Medulla oblongata (tissue), 1 donor: Measurements from ENCODE around the gene TRIM7.
"Not testable (repeated sequence)": the region's sequence is repeated elsewhere in the genome, so short reads cannot be mapped to it uniquely, and the experiment has no call there.

Source experiments
- DNase-seq: peaks from one replicate; pipeline ENCODE4 v3.0.0-alpha.2; 2015; ENCODE audit errors: extremely low spot score

The TRIM7 gene

DNA sequence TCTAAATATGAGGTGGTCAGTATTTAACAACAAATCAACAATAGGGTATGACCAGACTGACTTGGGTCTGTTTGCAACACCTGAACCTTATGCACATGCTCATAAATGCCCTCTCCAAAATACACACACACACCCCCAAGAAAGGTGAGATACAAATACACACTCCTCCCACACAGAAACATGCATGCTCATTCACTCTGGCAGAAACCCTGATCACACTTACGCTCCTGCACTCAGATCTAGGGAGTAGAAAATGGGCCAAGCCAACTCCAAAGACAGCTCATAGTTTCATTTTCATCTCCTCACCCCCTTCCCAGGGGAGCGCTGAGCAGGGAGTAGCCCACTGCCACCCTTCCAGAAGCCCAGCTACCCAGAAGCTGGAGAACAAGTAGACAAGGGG, 11.3 kb downstream of the TRIM7 start:
- no peak for DNase-seq

DNA sequence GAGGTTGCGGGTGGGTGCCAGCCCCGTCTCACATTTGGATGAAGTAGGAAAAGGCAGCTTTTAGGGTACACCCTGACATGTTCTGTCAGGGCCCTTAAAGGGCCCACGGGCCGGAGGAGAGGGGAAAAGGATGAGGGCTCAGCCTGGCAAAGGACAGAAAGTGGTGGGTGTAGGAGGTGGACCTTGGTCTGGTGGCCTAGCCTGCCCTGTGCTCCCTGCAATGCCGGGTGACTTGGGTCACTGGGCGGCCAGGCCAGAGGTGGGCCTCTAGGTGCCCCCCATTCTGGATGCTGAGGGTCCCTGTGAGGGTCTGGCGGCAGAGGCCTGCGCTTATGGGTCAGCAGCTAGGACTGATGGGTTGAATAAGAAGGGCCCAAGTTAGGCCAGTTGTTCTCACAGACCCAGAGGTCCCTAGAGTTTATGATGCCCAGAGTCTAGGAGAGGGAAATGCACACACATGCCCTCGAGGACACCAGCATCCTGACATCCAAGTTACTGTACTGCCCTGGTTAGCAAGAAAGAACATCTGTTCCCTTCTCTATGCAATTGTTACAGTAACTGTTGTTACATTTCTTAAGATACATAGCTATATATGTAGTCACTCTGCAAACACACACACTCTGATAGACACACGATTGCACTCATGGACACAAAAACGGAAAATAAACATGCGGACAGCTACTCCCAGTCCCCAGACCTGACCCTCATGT, 12.5 kb downstream of the TRIM7 start:
- no peak for DNase-seq

DNA sequence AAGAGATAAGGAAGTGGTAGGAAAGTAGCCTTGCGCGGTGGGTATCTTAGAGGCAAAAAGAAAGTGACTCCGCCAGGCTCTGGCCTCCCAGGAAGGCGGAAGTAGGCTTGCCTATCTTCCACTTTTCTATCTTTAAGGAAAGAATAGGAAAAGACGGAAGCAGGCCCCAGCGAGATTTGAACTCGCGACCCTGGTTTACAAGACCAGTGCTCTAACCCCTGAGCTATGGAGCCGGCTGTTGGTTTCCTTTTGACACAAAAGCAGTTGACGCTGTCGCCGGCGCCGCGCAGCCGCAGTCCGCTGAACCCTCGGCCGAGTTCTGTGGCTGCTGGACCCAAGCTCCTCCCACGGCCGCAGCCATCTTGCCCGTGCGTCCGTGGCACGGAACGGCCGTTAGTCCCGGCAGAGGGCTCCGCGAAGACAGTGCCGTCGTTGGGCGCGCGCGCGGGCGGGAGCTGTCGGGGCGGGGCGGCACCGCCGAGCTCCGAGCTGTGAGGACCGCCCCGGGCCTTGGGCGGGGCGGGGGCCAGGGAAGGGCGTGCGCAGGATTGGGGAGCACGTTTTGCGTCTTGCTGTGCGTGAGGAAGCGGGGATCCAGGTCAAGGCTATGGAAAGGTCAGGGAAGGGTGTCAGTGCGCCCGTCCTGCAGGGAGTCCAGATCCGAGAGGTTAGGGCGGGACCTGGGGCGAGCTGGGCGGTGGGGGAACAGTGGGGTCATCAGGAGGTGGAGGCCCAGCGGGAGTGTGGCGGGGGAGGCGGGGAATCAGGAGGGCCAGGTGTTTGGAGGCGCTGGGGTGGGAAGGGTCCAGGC, 13.3 kb downstream of the TRIM7 start:
- peak; percentile 95 for DNase-seq

DNA sequence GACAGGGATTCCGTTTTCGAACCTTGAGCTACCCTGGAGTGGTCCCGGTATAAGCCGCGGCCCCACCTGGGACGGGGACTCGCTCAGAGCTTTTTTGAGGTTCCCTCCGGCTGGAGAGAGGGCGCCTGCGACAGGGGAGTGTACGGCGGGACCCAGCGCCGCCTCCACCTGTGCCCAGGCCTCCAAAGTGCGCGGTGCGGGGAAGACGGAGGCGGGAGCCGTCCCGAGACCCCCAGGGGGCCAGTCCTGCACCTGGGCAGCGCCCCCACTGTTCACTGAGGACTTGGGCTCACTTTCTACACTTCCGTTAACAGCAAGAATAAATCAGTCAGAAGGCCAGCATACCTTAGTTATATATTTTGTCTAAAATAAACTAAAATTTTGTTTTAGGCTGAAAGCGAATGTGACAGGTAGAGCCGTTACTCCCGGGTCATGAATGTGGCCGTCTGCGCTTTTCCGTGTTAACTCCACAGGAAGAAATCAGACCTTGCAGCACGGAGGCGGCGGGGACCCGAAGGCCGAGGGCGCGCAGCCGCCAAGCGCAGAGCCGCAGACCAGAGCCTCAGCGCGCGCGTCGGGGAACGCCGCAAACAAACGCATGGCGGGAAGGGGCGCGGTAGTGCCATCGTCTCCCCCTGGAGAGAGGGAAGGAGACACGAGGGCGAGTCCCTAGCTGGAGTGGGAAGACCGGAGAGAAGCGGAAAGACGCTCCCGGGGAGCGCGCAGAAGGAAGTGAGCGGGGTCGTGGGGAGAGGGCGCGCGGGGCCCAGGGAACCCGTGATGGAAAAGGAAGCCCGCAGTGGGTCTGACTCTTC, 14.1 kb downstream of the TRIM7 start:
- DNase-seq: no peak

DNA sequence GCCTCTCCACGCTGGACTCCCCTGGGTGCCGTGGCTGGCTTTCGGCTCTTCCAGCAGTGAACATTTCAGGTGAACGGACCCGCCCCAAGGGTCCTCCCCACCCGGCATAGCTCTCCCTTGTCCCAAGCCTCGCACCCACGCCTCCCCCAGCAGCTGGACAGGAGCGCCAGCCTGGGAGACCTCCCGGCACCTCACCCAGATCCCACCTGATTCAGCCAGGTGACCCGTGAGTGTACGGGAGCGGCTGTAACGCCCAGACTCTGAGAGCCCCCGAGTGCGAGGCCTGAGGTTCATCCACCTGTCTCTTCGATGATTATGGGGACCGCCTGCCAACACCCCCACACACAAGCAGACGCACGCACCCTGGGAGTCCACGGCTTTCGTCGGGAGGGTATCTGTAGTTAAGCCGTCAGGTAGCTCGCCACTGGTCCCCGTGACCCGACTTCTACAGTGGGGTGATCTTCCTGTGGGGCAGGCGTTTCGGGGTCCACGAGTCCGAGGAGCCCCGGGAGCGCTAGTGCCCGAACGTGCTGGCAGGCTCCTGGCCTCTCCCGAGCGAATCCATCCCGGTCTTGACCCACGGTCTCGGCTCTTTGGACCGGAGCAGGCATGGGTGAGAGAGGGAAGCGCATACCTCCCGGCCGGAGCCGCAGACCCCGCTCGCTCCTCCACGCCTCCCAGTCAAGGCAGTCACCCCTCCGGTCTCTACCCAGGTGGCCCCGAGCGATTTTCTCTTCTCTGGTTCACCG, 14.9 kb downstream of the TRIM7 start:
- DNase-seq: no peak

DNA sequence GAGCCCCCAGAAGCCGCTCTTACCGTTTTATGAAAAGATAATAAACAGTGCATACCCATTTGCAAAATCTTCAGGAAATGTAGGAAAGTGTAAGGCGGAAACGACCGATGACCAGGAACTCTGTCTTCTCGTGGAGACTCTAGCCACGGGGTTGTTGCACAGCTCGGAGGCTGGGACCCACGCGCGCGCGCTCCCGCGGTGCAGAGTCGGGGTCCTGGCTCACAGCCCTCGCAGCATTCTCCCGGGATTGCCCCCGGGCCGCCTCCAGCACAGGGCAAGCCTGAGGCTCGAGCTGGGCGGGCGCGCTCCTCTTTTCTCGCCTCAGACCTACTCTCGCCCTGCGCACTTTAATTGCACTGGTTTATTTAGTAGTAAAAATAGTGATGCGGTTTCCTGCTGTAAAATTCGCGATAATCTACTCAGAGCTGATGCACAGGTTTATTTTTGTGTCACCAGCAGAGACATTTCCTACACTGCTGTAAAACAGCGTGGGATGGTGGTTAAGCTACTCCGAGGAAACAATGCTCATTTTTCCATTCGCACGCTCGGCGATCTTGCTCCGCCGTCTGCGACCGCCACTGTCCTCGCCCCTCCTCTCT, 15.5 kb downstream of the TRIM7 start:
- DNase-seq: peak; percentile 38

DNA sequence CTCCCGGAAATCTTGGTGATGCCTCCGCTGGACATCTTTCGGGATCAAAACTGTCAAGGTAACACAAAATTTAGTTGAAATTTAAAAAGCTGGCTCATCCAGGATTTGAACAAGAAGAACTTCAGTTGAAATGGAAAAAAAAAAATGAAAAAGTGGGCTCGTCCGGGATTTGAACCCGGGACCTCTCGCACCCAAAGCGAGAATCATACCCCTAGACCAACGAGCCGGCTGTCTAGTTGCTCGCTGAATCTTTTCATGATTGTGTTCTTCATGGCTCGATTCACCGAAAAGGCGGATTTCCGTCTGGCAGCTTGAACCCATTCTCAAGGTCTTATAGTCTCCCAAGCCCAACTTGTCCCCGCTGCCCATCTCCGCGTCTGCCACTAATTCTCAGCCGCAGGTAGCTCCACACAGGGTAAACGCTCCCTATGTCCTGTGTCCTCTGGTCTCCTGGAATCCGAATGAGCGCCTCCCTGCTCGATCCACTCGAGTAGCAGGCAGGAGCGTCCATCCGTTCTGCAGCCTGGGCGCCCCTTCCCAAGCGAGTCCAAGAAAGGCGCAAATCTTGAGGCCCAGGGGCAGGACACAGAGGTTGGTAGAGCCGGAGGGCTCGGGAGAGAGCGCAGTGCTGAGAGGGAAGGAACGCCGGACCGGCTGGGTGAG, 16.2 kb downstream of the TRIM7 start:
- DNase-seq: peak; percentile 94

DNA sequence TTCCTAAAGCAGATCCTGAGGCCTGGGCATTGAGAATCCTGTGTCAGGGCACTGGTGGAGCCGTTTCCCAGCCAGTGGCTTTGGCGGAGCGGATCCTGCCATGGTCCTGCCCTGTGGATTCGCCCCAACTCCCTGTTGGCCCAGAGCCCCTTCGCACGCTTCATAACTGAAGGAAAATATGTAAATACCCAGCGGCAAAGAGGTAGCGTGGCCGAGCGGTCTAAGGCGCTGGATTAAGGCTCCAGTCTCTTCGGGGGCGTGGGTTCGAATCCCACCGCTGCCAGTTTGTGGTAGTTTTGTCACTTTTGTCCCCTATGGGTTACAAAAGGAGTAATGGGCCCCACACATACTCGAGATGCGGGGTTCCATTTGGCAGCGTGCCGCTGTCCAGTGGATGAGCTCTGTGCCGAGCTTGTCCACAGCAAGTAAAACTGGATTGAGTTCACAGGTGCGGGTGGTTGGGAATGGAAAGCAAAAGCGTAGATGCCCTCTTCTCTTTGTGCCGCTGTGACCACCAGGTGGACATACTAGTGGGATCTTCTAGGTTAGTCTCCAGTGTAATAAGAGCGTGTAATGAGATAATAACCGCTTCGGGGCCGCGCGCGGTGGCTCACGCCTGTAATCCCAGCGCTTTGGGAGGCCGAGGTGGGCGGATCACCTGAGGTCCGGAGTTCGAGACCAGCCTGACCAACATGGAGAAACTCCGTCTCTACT, 17.3 kb downstream of the TRIM7 start:
- peak; percentile 75 for DNase-seq

DNA sequence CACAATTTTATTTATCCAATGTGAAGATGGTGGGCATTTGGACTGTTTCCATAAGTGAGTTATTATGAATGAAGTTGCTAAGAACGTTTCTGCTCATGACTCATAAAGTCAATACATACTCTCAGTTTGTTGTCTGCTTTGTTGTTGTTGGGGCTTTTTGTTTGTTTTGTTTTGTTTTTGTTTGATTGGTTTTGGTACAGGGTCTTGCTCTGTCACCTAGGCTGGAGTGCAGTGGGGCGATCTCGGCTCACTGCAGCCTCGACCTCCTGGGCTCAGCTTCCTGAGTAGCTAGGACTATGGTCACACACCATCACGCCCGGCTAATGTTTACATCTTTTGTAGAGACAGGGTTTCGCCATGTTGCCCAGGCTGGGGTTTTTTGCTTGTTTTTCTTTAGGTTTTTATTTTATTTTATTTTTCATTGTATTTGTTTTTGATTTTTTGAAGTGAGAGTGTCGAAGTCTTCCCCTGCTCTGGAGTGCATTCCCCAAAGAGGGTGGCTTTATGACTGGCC, 18.0 kb downstream of the TRIM7 start:
- no peak for DNase-seq

DNA sequence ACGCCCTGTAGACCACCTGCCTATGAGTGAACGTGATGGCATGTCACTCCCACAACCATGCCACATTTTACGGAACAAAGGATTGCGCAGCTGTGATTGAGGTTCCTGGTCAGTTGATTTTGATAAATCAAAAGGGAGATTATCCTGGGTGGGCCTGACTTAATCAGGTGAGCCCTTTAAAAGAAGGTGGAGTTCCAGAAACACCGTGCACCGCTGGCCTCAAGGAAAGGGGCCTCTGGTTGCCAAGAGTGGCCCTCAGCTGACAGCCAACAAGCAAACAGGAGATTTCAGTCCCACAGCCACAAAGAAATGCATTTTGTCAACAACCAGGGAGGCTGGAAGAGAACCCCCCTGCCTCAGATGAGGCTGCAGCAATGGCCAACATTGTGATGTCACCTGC, 19.0 kb downstream of the TRIM7 start:
- no peak for DNase-seq

DNA sequence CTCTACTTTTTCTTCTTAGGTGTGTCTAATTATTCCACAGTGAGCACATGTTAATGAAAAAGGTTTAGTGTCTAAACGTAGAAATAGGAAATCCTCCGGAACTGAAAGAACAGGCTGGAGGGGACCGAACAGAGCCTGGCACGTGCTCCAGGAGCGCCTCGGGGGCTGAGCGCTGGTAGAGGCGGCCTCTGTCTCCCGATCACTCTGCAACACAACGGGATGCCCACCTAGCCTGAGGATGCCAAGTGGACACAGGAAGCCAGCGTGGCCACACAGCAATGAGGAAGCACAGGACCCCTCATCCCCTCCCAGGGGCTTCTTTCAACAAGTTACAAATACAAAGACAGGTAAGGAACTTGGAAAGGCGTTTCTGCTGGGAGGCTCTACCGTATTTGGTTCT, 19.4 kb downstream of the TRIM7 start:
- no peak for DNase-seq

DNA sequence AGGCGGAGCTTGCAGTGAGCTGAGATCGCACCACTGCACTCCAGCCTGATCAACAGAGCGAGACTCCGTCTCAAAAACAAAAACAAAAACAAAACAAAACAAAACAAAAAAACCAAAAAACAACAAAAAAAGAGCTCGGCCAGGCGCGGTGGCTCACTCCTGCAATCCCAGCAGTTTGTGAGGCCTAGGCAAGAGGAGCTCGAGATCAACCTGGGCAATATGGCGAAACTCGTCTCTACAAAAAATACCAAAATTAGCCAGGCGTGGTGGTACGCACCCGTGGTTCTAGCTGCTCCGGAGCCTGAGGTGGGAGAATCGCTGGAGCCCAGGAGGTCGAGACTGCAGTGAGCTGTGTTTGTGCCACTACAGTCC, 20.2 kb downstream of the TRIM7 start:
- no peak for DNase-seq

DNA sequence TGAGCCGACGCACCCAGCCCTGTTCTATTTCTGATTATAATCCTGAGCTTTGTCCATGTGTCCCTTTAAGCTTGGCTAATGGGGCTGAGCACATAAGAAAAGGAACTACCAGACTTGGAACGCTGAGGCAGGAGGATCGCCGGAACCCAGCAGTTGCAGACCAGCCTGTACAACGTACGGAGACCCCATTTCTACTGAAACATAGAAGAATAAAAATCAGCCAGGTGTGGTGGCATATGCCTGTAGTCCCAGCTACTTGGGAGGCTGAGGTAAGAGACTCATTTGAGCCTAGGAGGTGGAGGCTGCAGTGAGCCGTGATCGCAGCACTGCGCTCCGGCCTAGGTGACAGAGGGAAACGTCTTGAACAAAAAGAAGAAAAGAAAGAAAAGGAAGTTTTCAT, 22.3 kb downstream of the TRIM7 start:
- no peak for DNase-seq

DNA sequence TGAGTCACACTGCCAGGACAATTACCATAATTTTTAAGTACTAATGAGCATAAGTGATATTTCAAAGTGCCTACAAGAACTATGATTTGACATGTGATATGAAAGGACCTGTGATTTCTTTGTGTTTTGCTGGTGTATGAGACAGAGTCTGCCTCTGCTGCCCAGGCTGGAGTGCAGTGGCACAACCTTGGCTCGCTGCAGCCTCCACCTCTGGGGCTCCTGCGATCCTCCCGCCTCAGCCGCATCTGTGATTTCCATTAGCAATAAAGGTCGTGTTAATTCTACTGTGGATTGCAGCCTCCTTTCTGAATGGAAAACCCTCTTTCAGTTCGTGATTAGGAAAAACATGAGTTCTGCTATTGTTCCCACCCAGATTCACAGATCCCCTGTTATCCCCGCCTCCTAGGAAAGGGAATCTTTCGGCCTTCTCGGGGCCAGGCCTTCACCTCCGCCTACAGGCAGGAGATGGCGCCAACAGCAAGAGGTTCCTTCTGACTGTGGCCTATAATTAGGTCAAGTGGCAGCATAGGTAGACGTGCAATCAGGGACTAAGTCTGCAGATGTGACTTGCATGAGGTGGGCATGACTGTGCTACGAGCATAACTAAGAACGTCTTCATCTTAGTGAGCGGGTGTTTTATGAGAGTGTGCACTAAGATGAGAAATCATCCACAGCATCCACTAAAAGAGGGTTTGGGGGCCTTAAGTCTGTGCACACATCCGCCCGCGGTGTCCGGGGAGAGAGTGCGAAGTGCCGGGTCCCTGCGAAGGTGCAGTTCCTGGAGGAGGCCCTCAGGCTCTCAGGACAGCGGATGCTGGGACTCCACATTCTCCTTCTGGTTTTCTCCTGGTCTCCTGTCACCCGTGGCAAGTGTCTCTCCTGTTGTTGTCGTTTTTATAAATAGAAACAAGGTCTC, 23.1 kb downstream of the TRIM7 start:
- DNase-seq: peak; percentile 67

DNA sequence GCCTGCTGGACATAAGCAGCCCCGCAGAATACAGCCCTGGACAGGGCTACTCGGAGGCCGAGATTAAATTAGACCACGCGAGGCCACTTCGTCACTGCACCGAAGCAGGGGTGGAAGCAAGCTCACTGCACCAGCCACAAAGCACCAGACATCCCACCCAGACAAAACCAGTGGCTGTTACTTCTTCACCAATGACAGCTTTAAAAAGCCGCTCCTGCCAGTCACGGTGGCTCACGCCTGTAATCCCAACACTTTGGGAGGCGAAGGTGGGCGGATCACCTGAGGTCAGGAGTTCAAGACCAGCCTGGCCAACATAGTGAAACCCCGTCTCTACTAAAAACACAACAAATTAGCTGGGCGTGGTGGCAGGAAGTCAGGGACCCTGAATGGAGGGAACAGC, 27.4 kb downstream of the TRIM7 start:
- DNase-seq: not testable (repeated sequence)

DNA sequence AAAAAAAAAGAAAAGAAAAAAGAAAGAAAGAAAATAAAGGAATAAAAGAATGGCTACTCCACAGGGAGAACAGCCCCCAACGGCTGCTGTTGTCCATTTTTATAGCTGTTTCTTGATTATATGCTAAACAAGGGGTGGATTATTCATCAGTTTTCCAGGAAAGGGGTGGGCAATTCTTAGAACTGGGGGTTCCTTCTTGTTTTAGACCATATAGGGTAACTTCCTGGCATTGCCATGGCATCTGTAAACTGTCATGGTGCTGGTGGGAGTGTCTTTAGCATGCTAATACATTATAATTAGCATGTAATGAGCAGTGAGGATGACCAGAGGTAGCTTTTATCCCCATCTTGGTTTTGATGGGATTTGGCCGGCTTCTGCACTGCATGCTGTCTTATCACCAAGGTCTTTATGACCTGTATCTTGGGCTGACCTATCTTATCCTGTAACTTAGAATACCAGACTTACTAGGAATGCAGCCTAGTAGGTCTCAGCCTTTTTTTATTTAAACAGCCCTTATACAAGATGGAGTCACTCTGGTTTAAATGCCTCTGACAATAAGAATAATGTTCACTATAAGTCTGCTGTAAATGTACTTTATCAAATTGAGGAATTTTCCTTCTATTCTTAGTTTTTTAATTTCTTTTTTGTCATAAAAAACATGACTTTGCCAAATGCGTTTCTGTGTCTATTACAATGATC, 28.6 kb downstream of the TRIM7 start:
- DNase-seq: no peak

DNA sequence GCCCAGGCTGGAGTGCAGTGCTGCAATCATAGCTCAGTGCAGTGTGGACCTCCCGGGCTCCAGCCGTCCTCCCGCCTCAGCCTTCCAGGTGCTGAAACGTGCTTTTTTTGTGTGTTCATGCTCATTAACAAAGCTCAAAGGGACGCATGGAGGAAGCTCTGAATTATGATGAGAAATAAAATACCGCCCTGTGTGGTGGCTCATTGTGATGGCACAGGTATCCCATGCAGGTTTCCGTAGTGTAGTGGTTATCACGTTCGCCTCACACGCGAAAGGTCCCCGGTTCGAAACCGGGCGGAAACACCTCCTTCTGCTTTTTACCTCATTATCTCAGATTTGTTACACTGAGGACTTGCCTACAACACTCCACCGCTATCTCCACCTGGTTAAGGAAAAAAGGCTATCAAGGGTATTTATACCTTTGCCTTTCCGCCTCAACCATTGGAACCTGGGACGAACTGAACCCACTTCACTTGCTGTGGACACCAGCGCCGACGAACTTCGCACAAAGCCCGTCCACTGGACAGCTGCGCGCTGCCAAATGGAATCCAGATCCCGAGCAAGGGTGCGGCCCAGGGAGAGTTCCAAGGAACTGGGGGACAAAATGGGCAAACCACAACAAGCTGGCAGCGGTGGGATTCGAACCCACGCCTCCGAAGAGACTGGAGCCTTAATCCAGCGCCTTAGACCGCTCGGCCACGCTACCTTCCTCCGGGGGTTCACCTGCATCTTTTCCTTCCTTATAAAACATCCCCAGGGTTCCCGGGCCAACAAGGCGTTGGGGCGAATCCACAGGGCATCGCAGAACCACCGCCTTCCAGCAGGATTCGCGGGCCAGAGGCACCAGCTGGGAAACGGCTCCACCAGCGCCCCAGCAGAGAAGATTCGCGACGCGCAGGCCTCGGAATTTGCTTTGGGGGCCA, 31.3 kb downstream of the TRIM7 start:
- DNase-seq: no peak
